Liver (tissue), 9 donors: ENCODE data around the gene ERP44. TPM values are rescaled to one million over a fixed set of nuclear protein-coding genes. Genes with fewer than 3 reads are reported as not detected.

Experiments
- DNase-seq: peaks from one replicate; pipeline ENCODE4 v3.0.0-alpha.2; 2017; ENCODE audit warnings: low spot score
- H3K27ac ChIP-seq, 2 donors: one replicate each; pipeline ENCODE4 v1.7.0; 2013; ENCODE audit warnings: inconsistent platforms in 2 of 2, low read length in 2 of 2, control low read depth in 1 of 2, low read depth in 1 of 2, mild to moderate bottlenecking in 1 of 2
- H3K27me3 ChIP-seq, 4 donors: one replicate each; pipeline versions ENCODE4 v1.6.1 to v1.7.0; 2013; ENCODE audit warnings: low read length in 3 of 4, inconsistent platforms in 1 of 4, mild to moderate bottlenecking in 1 of 4, moderate library complexity in 1 of 4; ENCODE audit not compliant: control insufficient read depth in 4 of 4, insufficient read depth in 4 of 4
- H3K36me3 ChIP-seq, 4 donors: one replicate each; pipeline versions ENCODE4 v1.6.1 to v1.7.0; 2013; ENCODE audit warnings: low read length in 3 of 4, mild to moderate bottlenecking in 3 of 4, low read depth in 1 of 4, moderate library complexity in 1 of 4; ENCODE audit not compliant: control insufficient read depth in 4 of 4, insufficient read depth in 3 of 4
- H3K4me1 ChIP-seq, 4 donors: one replicate each; pipeline versions ENCODE4 v1.6.1 to v1.7.0; 2013; ENCODE audit warnings: low read length in 3 of 4, mild to moderate bottlenecking in 3 of 4, moderate library complexity in 1 of 4; ENCODE audit not compliant: control insufficient read depth in 4 of 4, insufficient read depth in 4 of 4
- H3K4me3 ChIP-seq, 3 donors: one replicate each; pipeline versions ENCODE4 v1.6.1 to v1.7.0; 2013; ENCODE audit warnings: low read length in 3 of 3, control low read depth in 1 of 3, low read depth in 1 of 3, mild to moderate bottlenecking in 1 of 3
- H3K9ac ChIP-seq, 2 donors: one replicate each; pipeline ENCODE4 v1.7.0; 2013; ENCODE audit warnings: low read length in 2 of 2, mild to moderate bottlenecking in 2 of 2, moderate library complexity in 2 of 2, control low read depth in 1 of 2, low read depth in 1 of 2
- H3K9me3 ChIP-seq, 4 donors: one replicate each; pipeline versions ENCODE4 v1.6.1 to v1.7.0; 2013; ENCODE audit warnings: low read length in 3 of 4; ENCODE audit not compliant: control insufficient read depth in 4 of 4
- FOXA1 ChIP-seq: IDR thresholded peaks from 2 replicates; pipeline ENCODE4 v1.6.1; 2016; ENCODE audit warnings: antibody characterized with exemption
- FOXA2 ChIP-seq: IDR thresholded peaks from 2 replicates; pipeline ENCODE4 v1.6.1; 2016; ENCODE audit warnings: antibody characterized with exemption
- GABPA ChIP-seq, 2 donors: IDR thresholded peaks in 1 of 2; conservative IDR thresholded peaks in 1 of 2; 2 replicates each; pipeline ENCODE4 v1.6.1; 2016; ENCODE audit warnings: antibody characterized with exemption in 2 of 2, mild to moderate bottlenecking in 1 of 2, moderate library complexity in 1 of 2
- HNF4A ChIP-seq, 2 donors: conservative IDR thresholded peaks; 2 replicates each; pipeline ENCODE4 v1.6.1; 2016; ENCODE audit warnings: antibody characterized with exemption in 2 of 2, mild to moderate bottlenecking in 2 of 2
- HNF4G ChIP-seq: IDR thresholded peaks from 2 replicates; pipeline ENCODE4 v1.6.1; 2016; ENCODE audit warnings: antibody characterized with exemption
- JUND ChIP-seq, 2 donors: IDR thresholded peaks; 2 replicates each; pipeline ENCODE4 v1.6.1; 2016; ENCODE audit warnings: antibody characterized with exemption in 2 of 2
- NR2F2 ChIP-seq: IDR thresholded peaks from 2 replicates; pipeline ENCODE4 v1.6.1; 2016; ENCODE audit warnings: antibody characterized with exemption
- RAD21 ChIP-seq, 2 donors: IDR thresholded peaks; 2 replicates each; pipeline ENCODE4 v1.6.1; 2016; ENCODE audit warnings: antibody characterized with exemption in 2 of 2, mild to moderate bottlenecking in 2 of 2
- RXRA ChIP-seq, 2 donors: IDR thresholded peaks; 2 replicates each; pipeline ENCODE4 v1.6.1; 2017 to 2018; ENCODE audit warnings: antibody characterized with exemption in 2 of 2, mild to moderate bottlenecking in 1 of 2
- SP1 ChIP-seq: IDR thresholded peaks from 2 replicates; pipeline ENCODE4 v1.6.1; 2018; ENCODE audit warnings: antibody characterized with exemption, mild to moderate bottlenecking
- TAF1 ChIP-seq: conservative IDR thresholded peaks from 2 replicates; pipeline ENCODE4 v1.6.1; 2016; ENCODE audit warnings: antibody characterized with exemption, mild to moderate bottlenecking
- WGBS: extraction: QIAGEN DNeasy Blood & Tissue Kit; methylation state at CpG from one replicate; pipeline ENCODE4 v1.1.7; 2013; 5-methylcytosine and 5-hydroxymethylcytosine counted together
- polyA plus RNA-seq, 2 donors: library from polyadenylated mRNA; stranded (reverse) in 1 of 2; unstranded in 1 of 2; fragments of 200-250 nt in 1 of 2; fragments of >200 nt in 1 of 2; fragmentation: Nextera tagmentation in 1 of 2; extraction: Ambion mirVana in 1 of 2; gene quantifications; one replicate each; pipeline versions ENCODE4 v1.2.1 to v1.2.3, GENCODE V29; 2013 to 2015
- total RNA-seq, 2 donors: library from RNA; depleted of rRNA; stranded (reverse); fragments of >200 nt; gene quantifications; one replicate each; pipeline ENCODE4 v1.2.3, GENCODE V29; 2014
- TF ChIP-seq, protein P1 (sequence below): fragments of 150-350 bp; IDR thresholded peaks from 2 replicates; pipeline ENCODE4 v1.5.1; 2017; ENCODE audit warnings: improper control_type of control experiment, low read depth, low read length; ENCODE audit not compliant: missing input control
- TF ChIP-seq, protein P2 (sequence below): IDR thresholded peaks from 2 replicates; pipeline ENCODE4 v1.6.1; 2016; ENCODE audit warnings: antibody characterized with exemption
- TF ChIP-seq, protein P3 (sequence below): IDR thresholded peaks from 2 replicates; pipeline ENCODE4 v1.6.1; 2016; ENCODE audit warnings: antibody characterized with exemption, mild to moderate bottlenecking
- TF ChIP-seq, protein P4 (sequence below): IDR thresholded peaks from 2 replicates; pipeline ENCODE4 v1.6.1; 2016; ENCODE audit warnings: antibody characterized with exemption
- TF ChIP-seq, protein P5 (sequence below): IDR thresholded peaks from 2 replicates; pipeline ENCODE4 v1.6.1; 2016; ENCODE audit warnings: antibody characterized with exemption
- donor health status: healthy.
- donor health status: healthy.
- donor health status: healthy.
- donor health status: healthy.
- donor health status: healthy.

The ERP44 gene
- total and polyA plus RNA-seq, 4 donors: 13.0 to 26.8 (median 19.3) TPM

DNA sequence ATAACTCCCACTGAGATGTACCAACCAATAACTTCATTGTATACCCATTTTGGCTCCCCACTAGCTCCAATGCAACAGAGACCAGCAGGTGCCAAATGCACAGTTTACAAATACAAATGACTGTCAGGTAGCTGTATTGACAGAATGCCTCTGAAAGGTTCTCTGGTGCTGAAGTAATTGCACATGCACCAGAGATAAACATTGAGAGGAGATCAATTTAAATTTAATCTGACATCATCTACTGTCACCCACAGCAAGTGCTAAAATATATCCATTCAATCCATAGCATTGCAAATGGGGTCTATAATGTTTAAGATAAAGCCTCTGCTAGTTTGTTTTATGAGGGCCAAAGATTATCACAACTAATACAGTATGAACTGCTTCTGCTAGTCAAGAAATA is 112.2 kb downstream of the ERP44 start:
- TF ChIP-seq SP1 (no peak), HNF4G (no peak), FOXA2 (no peak), JUND (IDR thresholded peaks at IDR 0.05) (no peak), RXRA (IDR thresholded peaks at IDR 0.05) (no peak), HNF4A (conservative IDR thresholded peaks at IDR 0.05) (no peak), GABPA (IDR thresholded peaks at IDR 0.05 in 1 of 2, conservative IDR thresholded peaks at IDR 0.05 in 1 of 2) (no peak), RAD21 (IDR thresholded peaks at IDR 0.05) (no peak), FOXA1 (no peak), NR2F2 (no peak)
- TF ChIP-seq, protein P1, sequence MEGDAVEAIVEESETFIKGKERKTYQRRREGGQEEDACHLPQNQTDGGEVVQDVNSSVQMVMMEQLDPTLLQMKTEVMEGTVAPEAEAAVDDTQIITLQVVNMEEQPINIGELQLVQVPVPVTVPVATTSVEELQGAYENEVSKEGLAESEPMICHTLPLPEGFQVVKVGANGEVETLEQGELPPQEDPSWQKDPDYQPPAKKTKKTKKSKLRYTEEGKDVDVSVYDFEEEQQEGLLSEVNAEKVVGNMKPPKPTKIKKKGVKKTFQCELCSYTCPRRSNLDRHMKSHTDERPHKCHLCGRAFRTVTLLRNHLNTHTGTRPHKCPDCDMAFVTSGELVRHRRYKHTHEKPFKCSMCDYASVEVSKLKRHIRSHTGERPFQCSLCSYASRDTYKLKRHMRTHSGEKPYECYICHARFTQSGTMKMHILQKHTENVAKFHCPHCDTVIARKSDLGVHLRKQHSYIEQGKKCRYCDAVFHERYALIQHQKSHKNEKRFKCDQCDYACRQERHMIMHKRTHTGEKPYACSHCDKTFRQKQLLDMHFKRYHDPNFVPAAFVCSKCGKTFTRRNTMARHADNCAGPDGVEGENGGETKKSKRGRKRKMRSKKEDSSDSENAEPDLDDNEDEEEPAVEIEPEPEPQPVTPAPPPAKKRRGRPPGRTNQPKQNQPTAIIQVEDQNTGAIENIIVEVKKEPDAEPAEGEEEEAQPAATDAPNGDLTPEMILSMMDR: no peak
- TF ChIP-seq, protein P2, sequence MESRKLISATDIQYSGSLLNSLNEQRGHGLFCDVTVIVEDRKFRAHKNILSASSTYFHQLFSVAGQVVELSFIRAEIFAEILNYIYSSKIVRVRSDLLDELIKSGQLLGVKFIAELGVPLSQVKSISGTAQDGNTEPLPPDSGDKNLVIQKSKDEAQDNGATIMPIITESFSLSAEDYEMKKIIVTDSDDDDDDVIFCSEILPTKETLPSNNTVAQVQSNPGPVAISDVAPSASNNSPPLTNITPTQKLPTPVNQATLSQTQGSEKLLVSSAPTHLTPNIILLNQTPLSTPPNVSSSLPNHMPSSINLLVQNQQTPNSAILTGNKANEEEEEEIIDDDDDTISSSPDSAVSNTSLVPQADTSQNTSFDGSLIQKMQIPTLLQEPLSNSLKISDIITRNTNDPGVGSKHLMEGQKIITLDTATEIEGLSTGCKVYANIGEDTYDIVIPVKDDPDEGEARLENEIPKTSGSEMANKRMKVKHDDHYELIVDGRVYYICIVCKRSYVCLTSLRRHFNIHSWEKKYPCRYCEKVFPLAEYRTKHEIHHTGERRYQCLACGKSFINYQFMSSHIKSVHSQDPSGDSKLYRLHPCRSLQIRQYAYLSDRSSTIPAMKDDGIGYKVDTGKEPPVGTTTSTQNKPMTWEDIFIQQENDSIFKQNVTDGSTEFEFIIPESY: no peak
- TF ChIP-seq, protein P3, sequence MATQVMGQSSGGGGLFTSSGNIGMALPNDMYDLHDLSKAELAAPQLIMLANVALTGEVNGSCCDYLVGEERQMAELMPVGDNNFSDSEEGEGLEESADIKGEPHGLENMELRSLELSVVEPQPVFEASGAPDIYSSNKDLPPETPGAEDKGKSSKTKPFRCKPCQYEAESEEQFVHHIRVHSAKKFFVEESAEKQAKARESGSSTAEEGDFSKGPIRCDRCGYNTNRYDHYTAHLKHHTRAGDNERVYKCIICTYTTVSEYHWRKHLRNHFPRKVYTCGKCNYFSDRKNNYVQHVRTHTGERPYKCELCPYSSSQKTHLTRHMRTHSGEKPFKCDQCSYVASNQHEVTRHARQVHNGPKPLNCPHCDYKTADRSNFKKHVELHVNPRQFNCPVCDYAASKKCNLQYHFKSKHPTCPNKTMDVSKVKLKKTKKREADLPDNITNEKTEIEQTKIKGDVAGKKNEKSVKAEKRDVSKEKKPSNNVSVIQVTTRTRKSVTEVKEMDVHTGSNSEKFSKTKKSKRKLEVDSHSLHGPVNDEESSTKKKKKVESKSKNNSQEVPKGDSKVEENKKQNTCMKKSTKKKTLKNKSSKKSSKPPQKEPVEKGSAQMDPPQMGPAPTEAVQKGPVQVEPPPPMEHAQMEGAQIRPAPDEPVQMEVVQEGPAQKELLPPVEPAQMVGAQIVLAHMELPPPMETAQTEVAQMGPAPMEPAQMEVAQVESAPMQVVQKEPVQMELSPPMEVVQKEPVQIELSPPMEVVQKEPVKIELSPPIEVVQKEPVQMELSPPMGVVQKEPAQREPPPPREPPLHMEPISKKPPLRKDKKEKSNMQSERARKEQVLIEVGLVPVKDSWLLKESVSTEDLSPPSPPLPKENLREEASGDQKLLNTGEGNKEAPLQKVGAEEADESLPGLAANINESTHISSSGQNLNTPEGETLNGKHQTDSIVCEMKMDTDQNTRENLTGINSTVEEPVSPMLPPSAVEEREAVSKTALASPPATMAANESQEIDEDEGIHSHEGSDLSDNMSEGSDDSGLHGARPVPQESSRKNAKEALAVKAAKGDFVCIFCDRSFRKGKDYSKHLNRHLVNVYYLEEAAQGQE: no peak
- TF ChIP-seq, protein P4, sequence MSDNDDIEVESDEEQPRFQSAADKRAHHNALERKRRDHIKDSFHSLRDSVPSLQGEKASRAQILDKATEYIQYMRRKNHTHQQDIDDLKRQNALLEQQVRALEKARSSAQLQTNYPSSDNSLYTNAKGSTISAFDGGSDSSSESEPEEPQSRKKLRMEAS: no peak
- TF ChIP-seq, protein P5, sequence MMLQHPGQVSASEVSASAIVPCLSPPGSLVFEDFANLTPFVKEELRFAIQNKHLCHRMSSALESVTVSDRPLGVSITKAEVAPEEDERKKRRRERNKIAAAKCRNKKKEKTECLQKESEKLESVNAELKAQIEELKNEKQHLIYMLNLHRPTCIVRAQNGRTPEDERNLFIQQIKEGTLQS: no peak
- Histone ChIP-seq H3K9ac (no peak overlapping the region), H3K27me3 (no peaks in the 10 kb centered on the region), H3K9me3 (peaks cover 0 to 4% (median 1%) of the 10 kb centered on the region in 4 donors), H3K36me3 (peaks cover 3 to 6% (median 4%) of the 10 kb centered on the region in 4 donors), H3K4me1 (no peaks in the 10 kb centered on the region), H3K4me3 (no peak overlapping the region), H3K27ac (no peak overlapping the region)
- DNase-seq: no peak

DNA sequence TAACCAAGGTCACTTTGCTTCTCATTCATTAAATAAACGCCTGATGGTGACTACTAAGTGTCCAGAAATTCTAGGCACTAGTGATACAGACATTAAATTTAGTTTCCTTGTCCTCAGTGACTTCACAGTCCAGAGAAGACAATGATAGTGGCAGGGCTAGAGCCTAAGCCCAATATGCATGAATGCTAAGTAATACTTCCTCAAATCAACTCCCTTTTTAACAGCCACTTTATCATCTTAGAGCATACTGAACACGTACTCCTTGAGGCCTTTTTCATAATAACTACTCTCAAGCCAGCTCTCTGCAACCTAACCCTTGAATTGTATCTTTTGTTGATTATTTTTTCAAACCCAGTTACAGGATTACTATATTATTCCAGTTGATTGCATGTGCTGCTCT is 118.2 kb downstream of the ERP44 start:
- Histone ChIP-seq H3K27ac (no peak overlapping the region), H3K4me3 (no peak overlapping the region), H3K4me1 (no peaks in the 10 kb centered on the region), H3K27me3 (no peaks in the 10 kb centered on the region), H3K36me3 (peaks cover 0 to 10% (median 5%) of the 10 kb centered on the region in 4 donors), H3K9me3 (no peaks in the 10 kb centered on the region), H3K9ac (no peak overlapping the region)
- WGBS: 90% methylated on average over 2 of the region's 2 CpGs
- no peak for DNase-seq
- TF ChIP-seq GABPA (IDR thresholded peaks at IDR 0.05 in 1 of 2, conservative IDR thresholded peaks at IDR 0.05 in 1 of 2): no peak
- no peak for TF ChIP-seq SP1
- no peak for TF ChIP-seq RXRA (IDR thresholded peaks at IDR 0.05)
- TF ChIP-seq FOXA2: no peak
- TF ChIP-seq NR2F2: no peak
- TF ChIP-seq JUND (IDR thresholded peaks at IDR 0.05): no peak
- no peak for TF ChIP-seq TAF1
- TF ChIP-seq, protein P2: no peak
- TF ChIP-seq, protein P5: no peak
- TF ChIP-seq, protein P1: no peak
